ENCODE measurements around the gene HOXA2. TPM values are rescaled to one million over a fixed set of nuclear protein-coding genes. Genes with fewer than 3 reads are reported as not detected.

The HOXA2 gene
- total and polyA plus RNA-seq, 2 of the 8 experiments (the other 6 are each of a cell fraction or from before 2014, with no cell fraction given) = not detected

GRCh38 chr7:27142580-27143022 lies 40.1 kb upstream of the HOXA2 start (continued):
- TF ChIP-seq ZNF274 (IDR thresholded peaks at IDR 0.05; ENCODE audit: borderline replicate concordance, extremely low read depth, low read length) = no peak
- TF ChIP-seq CBX5 (IDR thresholded peaks at IDR 0.05; ENCODE audit: low read depth, low read length) = no peak
- peak; percentile 10 for TF ChIP-seq KDM4A (IDR thresholded peaks at IDR 0.05; ENCODE audit: low read depth, low read length, severe bottlenecking)
- no peak for TF ChIP-seq TAF1 (IDR thresholded peaks at IDR 0.05; ENCODE audit: low read depth, low read length)
- no peak for TF ChIP-seq NANOG (IDR thresholded peaks at IDR 0.05; ENCODE audit: insufficient read depth, low read depth, low read length, poor library complexity, severe bottlenecking)
- TF ChIP-seq POLR2A (IDR thresholded peaks at IDR 0.05; ENCODE audit: control extremely low read depth in 1 of 2, low read depth in 2 of 2, low read length in 2 of 2) = no peak
- peak; percentile 95; the same call in 1 of the 2 replicates for TF ChIP-seq CBX8 (IDR thresholded peaks at IDR 0.05; ENCODE audit: borderline replicate concordance, low read depth, low read length)
- no peak for TF ChIP-seq JUN (IDR thresholded peaks at IDR 0.05; ENCODE audit: low read depth, low read length)
- no peak for TF ChIP-seq TAF7 (optimal IDR thresholded peaks at IDR 0.05; ENCODE audit: borderline replicate concordance, low read depth, low read length)
- TF ChIP-seq SUZ12 (IDR thresholded peaks at IDR 0.05; ENCODE audit: low read length) = peak; percentile 96
- no peak for TF ChIP-seq BRCA1 (IDR thresholded peaks at IDR 0.05; ENCODE audit: low read depth, low read length)
- no peak for TF ChIP-seq CHD2 (IDR thresholded peaks at IDR 0.05; ENCODE audit: low read length)
- no peak for TF ChIP-seq HDAC2 (IDR thresholded peaks at IDR 0.05; ENCODE audit: borderline replicate concordance in 1 of 2, low read depth in 2 of 2, low read length in 2 of 2)
- TF ChIP-seq CREB1 (IDR thresholded peaks at IDR 0.05) = no peak
- TF ChIP-seq TCF12 (IDR thresholded peaks at IDR 0.05; ENCODE audit: low read depth, low read length) = no peak
- TF ChIP-seq EZH2 (IDR thresholded peaks at IDR 0.05; ENCODE audit: low read depth, low read length, severe bottlenecking) = peak; percentile 99
